HCT116 (cell line): ENCODE measurements around the gene CALHM2.

Source experiments
- CEBPB ChIP-seq: IDR thresholded peaks from 2 replicates; pipeline ENCODE4 v1.6.1; 2012; ENCODE audit warnings: low read depth
- CTCF ChIP-seq, 3 experiments: fragments of 200-600 bp in 1 of 3; sonication (generic) in 1 of 3; IDR thresholded peaks in 2 of 3; conservative IDR thresholded peaks in 1 of 3; 2 replicates each; pipeline ENCODE4 v1.5.1; 2012 to 2017; ENCODE audit warnings: low read depth in 2 of 3, low read length in 2 of 3, antibody characterized with exemption in 1 of 3, borderline replicate concordance in 1 of 3, control low read depth in 1 of 3, mild to moderate bottlenecking in 1 of 3, mixed read lengths in 1 of 3, mixed run types in 1 of 3, moderate library complexity in 1 of 3; ENCODE audit not compliant: insufficient read depth in 1 of 3
- EGR1 ChIP-seq: IDR thresholded peaks from 2 replicates; pipeline ENCODE4 v1.6.1; 2012; ENCODE audit warnings: low read depth
- EZH2 ChIP-seq: fragments of 200-600 bp; sonication (generic); IDR thresholded peaks from 2 replicates; pipeline ENCODE4 v1.6.1; 2017; ENCODE audit warnings: antibody characterized with exemption, mixed run types
- EZH2phosphoT487 ChIP-seq: fragments of 200-600 bp; IDR thresholded peaks from 2 replicates; pipeline ENCODE4 v1.6.1; 2018; ENCODE audit warnings: antibody characterized with exemption, borderline replicate concordance
- JUND ChIP-seq: IDR thresholded peaks from 2 replicates; pipeline ENCODE4 v1.6.1; 2012
- POLR2A ChIP-seq: IDR thresholded peaks from 2 replicates; pipeline ENCODE4 v1.7.0; 2011; ENCODE audit warnings: borderline replicate concordance; ENCODE audit not compliant: insufficient read depth, insufficient read length; ENCODE audit errors: extremely low read depth
- POLR2AphosphoS5 ChIP-seq: IDR thresholded peaks from 2 replicates; pipeline ENCODE4 v1.6.1; 2011; ENCODE audit warnings: mild to moderate bottlenecking, low read depth, low read length, moderate library complexity
- RAD21 ChIP-seq: IDR thresholded peaks from 2 replicates; pipeline ENCODE4 v1.6.1; 2012; ENCODE audit warnings: low read depth, mild to moderate bottlenecking
- REST ChIP-seq: IDR thresholded peaks from 2 replicates; pipeline ENCODE4 v1.6.1; 2012; ENCODE audit warnings: low read depth
- SRF ChIP-seq: IDR thresholded peaks from 2 replicates; pipeline ENCODE4 v1.6.1; 2012; ENCODE audit warnings: low read depth
- YY1 ChIP-seq: IDR thresholded peaks from 2 replicates; pipeline ENCODE4 v1.6.1; 2011; ENCODE audit warnings: low read length, low read depth, moderate library complexity, mild to moderate bottlenecking; ENCODE audit not compliant: insufficient replicate concordance; ENCODE audit errors: extremely low read depth

DNA sequence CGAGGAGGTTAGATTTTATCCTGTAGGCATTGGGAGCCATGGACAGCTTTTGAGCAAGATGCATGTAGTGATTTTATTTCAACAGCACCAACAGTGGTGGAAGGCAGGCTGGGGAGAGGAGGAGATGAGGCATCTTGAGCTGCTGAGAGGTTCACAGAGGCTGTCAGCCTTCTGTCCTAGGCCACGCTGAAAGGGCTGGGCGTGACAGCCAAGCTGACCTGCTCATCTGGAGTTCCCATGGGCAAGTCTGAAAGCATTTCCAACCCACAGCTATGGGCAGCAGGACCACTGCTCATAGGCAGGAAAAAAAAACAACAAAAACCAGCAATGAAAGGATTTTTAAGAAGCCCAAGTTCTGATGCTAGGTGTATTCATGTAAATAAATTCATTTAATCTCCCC, 49.0 kb upstream of the CALHM2 start:
- TF ChIP-seq POLR2A (no peak), CTCF (IDR thresholded peaks at IDR 0.05 in 2 of 3, conservative IDR thresholded peaks at IDR 0.05 in 1 of 3; ENCODE audit: borderline replicate concordance in 1 of 3, insufficient read depth in 1 of 3, low read depth in 2 of 3, low read length in 2 of 3) (no peak), REST (no peak), YY1 (no peak), POLR2AphosphoS5 (no peak), RAD21 (no peak), EGR1 (no peak), EZH2 (no peak), SRF (no peak), EZH2phosphoT487 (no peak), CEBPB (no peak), JUND (no peak)
